Activated CD8-positive, alpha-beta memory T cell treated with anti-CD3 and anti-CD28 coated beads, Interleukin-2, amount 50 U/mL, for 24 hours (primary cell): ENCODE measurements around the gene SEC61B.
"Not testable (repeated sequence)": the region's sequence is repeated elsewhere in the genome, so short reads cannot be mapped to it uniquely, and the experiment has no call there.

Experiments
- DNase-seq: peaks from one replicate; pipeline ENCODE4 v3.0.0-alpha.2; 2020; ENCODE audit errors: extremely low read depth

SEC61B gene

DNA sequence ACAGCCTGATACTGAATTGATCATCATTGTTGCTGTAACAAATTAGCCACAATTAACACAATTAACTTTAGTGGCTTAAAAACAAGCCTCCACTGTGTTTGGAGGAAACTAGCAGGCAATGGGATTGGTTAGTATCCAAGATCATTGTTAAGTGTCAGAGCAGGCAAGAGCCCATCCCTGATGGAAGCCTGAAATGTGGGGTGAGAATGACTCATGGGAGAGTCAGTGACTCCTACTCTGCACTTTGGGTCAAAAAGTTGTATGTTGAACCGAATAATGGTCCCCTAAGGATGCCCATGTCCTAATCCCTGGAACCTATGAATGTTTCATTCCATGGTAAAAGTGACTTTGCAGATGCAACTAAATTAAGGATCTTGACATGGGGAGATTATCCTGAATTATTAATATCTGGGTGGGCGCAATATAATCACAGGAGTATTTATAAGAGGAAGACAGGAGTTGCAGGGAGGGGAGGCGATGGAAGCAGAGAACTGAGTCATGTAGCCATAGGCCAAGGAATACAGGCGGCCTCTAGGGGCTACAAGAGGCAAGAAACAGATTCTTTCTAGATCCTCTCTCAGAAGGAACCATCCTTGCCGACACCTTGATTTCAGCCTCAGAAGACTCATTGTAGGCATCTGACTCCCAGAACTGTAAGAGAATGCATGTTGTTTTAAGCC, 29.2 kb upstream of the SEC61B start:
- no peak for DNase-seq

DNA sequence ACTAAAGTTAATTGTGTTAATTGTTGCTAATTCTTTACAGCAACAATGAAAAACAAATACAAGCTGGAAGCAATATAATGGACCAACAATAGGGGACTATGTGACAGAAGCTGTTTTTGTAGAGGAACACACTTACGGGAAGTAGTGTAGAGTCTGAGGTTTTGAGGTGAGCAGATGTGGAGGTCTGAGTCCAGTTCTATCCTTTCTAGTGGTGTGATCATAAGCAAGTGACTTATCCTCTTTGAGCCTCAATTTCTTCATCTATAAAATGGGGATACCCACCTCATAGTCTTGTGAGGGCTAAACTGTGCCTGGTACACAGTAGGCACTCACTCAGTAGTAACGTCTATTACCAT, 28.6 kb upstream of the SEC61B start:
- DNase-seq: no peak

DNA sequence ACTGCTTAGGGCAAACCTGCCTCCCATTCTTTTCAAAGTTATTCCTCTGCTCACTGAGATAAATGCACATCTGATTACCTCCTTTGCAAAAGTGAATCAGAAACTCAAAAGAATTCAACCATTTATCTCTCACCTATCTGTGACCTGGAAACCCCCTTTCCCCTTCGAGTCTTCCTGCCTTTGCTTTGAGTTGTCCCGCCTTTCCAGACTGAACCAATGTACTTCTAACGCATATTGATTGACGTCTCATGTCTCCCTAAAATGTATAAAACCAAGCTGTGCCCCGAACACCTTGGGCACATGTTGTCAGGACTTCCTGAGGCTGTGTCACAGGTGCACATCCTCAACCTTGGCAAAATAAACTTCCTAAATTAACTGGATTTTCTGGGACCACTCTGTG, 25.6 kb upstream of the SEC61B start:
- not testable (repeated sequence) for DNase-seq

DNA sequence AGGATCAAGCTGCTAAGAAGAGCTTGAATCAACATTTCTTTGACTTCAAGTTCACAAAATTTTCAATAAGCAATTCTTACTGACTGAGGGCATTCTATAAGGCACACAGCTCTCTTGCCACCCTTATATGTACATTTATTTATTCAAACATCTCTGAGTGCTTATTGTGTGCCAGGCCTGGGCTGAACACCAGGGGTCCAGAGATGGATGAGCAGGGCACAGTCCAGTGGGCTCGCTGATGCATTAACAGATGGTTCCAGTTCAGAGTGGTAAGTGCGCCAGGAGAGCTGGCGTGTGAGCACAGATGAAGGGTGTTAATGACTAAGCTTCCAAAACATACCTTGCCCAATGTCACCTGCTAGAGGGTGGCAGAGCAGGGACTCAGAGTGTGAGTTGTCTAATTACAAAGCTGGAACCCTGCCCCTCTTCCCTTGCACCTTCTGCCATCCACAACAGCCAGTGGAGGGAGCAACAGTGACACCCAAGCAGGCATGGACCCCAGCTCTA, 24.9 kb upstream of the SEC61B start:
- no peak for DNase-seq

DNA sequence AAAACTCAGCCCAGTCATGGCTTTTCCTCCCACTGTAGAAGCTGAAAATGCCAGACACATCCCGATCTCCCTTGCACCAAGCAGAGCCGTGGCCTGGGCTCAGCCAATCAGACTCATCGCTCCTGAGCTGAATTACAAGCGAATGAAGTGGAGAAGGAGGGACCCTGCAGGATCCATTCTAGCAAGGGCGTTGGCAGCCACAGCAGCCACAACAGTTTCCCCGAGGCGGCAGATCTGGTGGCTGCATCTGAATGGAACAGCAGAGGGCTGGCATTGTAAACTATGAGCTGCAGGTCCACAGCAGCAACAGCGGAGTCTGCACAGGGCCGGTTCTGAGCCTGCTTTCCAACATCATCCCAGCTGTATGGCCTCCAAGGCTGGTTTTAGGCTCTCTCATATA, 24.1 kb upstream of the SEC61B start:
- DNase-seq: no peak

DNA sequence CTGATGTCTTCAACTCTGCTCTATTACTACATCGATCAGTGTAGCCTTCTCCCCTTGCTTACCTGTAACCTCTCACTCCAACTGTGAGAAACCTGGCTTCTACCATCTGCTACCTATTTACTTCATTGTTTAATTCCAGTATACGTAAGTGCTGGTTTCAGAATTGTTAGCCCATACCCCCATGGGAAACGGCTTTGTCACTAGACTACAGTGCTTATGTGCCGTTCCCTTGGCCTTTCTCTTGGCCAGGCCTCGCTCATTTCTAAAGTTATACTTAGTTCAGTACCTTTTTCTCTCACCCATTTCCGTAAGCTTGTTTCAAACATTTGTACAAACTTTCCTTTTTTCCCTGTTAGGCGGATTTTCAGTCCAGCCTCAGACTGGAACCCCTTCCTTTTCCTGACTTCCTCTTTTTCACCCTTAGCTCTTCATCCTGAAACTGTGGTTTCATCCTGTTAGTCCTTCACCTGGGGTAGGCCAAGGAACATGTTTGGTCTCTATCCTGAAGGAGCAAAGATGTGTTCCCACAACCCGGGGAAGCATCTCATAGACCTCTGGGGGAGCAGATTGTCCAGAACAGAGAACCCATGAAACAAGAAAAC, 22.0 kb upstream of the SEC61B start:
- DNase-seq: no peak

DNA sequence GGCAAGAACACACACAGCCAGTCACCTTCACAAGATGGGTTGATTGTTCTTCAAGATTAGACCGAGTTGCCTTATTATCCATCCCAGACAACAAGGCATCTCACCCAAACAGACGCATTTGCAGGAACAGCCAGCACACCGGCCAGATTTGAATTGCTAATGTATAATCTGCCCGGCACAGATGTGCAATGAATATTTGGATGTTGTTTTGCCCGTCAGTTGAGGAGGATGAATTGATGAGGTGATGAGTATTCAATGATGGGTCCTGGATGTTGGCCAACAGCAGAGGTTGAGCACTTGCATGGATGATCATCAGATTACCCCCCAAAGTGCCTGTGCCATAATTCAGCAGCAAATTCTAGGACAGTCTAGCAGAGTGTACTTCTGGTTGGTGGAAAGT, 20.5 kb upstream of the SEC61B start:
- no peak for DNase-seq

DNA sequence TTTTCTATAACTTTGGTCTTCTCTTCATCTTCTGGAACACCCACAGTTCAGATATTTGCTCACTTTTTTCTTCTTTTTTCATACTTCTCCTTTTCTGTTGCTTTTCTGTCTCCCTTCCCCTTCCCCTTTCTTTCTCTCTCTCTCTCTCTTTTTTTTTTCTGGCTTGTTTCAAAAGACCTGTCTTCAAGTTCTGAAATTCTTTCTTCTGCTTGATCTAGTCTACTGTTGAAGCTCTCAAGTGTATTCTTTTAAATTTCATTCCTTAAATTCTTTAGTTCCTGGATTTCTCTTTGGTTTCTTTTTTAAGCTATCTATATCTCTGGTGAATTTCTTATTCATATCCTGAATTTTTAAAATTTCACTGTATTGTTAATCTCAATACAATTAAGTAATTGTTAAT, 11.5 kb upstream of the SEC61B start:
- no peak for DNase-seq

DNA sequence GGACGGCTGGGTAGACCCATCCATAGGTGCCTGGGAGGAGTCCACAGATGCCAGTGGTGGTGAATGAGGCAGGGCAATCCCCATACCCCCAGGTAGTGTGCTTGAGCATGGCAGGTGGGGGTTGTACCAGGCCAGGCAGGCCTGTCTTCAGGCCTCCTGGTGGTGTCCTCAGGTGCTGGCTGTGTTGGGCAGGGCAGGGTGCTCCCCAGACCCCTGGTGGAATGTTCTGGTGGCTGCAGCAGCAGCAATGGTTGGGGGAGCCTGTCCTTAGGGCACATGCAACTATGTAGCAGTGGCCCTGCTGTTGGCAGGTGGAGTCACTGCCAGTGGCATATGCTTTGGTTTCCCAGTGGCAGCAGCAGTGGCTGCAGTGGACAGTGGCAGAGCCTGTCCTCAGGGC, 10.3 kb upstream of the SEC61B start:
- DNase-seq: no peak

DNA sequence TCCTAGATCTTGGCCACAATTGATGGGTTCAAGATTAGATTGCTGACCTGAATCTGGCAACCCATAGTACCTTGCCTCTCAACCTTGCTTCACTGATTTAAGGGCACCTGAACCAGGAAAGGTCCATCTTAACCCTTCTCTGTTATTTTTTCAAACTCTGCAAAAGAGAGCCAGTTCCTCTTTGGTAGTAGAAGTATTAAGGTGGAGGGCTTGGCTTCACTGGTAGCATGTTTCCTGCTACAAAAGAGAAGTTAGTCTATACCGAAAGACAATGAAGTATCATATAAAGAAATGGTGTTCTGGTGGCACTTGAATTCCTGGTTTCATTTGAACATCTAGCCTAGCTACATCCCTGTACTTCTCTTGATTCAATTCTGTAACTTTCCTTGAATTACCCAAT, 8.9 kb upstream of the SEC61B start:
- no peak for DNase-seq

DNA sequence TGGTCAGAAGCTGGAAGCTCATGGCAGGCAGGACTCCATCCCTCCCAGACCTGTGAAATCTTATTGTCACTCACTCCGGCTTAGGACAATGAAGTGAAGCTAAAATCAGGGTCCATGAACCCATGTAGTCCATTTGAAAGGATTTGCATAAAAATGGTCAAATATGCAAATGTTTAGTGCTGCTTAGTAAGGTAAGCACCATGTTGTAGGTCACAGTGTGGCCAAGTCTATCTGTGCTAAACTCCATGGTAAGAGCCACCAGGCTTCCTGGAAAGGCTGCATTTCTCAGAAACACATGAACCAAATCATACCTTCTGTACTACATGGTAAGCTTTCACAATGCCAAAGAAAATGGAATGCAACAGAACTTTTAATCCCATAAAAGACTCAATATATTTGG, 6.0 kb upstream of the SEC61B start:
- no peak for DNase-seq

DNA sequence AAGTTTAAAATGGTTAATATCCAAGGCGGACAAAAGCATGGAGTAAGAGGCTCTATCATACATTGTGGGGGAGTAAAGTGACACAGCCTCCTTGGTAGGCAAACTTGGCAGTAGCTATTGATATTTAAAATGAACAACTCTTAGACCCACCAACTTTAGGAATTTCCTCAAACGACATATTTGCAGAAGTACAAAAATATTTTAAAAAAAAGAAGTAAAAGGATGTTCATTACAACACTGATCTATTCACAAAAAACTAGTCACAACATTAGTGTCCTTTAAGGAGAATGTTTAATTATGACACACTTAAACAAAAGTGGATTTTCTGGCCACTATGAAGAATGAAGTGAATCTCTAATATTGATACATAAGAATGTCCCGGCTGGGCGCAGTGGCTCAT, 2.1 kb upstream of the SEC61B start:
- DNase-seq: no peak

DNA sequence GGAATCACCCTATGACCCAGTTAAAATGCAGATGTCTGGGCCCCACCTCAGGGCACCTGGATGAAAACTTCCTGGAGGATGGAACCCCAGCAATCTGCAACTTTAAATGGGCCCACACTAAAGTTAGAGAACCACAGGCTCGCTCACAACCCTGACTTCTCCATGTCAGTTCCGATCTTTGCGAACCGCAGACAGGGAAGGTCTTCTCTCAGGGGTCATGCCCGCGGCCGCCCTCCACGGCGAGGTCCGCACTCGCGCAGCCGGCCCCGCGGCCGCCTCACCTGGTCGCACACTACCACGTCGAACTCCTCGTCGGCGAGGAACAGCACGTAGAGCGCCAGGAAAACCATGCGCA, 839 bp upstream of the SEC61B start:
- no peak for DNase-seq

DNA sequence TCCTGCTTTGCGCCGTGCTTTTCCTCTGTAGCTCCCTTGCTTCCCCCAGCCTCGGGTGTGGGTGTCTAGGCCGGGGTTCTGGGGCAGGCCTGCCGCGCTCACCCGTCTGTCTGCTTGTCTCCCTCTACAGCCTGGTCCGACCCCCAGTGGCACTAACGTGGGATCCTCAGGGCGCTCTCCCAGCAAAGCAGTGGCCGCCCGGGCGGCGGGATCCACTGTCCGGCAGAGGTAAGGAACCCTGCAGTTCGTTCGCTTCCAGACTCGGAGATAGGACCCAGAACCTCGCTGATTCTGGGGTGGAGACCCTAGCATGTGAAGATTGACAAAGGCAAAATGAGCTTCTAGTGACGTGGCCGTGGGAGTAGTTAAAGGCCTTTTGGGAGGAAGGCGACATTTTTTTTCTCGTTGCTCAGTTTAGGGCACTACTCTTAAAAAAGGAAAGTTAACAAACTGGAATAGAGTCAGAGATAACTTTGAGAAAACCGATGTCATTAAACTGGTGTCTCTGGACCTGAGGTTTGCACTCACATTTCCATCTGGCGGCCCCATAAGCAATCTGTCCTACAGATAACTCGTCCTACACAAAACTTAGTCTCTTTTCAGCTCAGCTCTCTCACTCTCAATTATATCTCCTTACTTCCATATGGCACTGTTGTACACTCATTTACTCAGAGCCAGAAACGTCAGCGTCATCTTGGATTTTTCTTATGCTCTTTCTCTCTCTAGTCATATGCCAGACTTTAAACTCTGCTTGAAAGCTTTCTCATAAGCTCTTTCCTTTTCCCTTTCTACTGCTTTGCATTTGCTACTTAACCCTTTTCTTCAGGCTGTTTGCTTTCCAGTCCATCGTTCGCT, 561 bp downstream of the SEC61B start:
- DNase-seq: no peak

DNA sequence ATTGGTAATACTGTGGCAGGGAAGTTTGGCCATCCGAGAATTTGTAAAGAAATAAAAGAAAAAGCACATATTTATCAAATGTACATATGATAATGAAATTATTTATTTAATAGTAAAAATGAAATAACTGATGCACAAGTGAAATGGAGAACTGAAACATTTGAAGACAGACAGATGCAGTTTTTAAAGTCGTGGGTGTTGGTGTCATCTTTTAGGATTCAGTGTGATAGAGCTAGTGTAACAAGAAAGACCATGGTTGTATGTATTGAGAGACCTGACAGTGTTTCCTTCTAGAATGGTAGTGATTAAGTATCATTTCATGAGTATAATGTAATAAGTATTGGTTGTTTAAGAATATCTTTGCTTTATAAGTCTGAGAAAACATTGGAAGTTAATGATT, 2.4 kb downstream of the SEC61B start:
- DNase-seq: no peak

DNA sequence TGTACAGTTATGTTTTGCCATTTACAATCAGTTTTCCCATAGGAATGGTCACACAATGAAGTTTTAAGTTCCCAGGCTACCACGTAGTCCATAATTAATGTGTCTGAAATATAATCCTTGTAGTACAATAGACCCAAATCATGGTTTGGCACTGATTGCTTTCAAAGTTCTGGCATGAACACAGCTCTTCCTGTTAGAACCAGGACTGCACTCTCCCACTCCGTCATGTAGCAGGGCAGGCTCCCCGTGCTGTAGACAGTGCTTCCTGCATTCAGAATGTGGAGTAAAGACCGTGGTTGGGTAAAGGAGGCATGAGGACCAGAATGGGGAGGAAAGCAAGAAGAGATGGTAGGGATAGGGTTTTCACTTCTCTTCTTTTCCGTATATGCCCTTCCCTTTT, 4.0 kb downstream of the SEC61B start:
- DNase-seq: no peak

DNA sequence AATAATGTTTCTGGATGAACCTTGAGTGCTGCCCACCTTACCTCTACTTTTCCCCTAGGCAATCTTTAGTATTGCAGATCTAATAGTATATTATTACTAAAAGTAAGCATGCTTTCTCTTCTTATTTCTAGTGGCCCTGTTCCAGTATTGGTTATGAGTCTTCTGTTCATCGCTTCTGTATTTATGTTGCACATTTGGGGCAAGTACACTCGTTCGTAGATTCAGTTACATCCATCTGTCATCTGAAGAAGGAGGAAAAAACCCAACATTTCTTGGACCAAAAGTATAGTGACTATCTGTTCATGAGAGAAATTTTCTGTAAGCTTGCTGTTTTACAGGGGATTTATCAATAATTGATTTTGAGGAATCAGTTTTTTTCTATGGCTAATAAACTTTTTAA, 8.1 kb downstream of the SEC61B start:
- DNase-seq: no peak

DNA sequence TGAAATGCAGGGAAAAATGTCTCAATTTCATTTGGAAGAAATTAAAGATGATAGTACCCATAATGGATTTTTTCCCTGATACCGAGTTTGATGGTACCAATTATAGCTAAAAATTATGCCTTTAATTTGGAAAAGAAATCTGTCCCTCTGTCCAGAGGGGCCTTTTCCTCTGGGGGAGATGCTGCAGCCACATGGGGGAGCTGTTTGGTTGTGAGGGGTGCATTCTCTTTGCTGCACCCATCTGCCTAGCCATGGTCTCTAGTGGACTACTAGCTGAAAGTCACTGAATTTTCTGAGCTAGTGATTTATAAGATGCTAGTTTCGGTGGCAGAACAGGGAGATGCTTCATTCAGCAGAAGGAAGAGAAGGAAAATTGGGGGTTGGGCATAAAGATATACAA, 9.6 kb downstream of the SEC61B start:
- DNase-seq: no peak

DNA sequence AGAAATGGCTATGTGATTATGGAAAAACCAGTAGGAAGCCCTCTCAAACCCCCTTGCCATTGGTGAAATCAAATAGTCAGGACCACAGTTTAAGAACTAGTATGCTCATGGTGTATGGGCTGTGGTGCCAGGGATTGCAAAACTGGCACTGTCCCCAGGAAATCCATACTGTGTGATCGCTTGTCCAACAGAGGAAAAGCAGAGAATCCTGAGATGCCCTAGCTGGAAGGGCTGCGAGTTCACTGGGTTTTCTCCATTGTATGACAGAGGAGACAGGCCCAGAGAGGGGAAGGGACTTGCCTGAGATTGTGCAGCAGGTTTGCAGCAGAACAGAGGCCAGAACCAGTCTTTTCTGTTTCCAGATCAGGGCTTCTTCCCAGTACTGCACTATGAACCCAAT, 12.5 kb downstream of the SEC61B start:
- DNase-seq: no peak

DNA sequence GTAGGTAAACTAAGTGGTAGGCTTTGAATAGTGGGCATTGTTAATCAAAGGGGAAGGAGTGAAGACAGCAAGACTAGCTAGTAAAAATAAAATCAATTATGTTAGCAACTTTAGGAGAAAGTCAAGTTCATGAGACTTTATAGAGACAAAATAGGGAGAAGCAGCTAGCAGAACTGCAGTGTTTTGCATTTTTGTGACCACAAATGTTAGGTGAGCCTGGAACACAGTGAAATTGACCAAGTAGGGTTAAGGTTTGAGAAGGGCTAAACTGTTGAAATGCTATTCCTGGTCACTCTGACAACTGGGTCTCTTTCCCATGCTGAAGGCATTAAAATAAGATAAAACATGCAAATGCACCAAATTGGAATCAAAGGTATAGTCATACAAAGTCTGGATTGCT, 13.0 kb downstream of the SEC61B start:
- DNase-seq: no peak

DNA sequence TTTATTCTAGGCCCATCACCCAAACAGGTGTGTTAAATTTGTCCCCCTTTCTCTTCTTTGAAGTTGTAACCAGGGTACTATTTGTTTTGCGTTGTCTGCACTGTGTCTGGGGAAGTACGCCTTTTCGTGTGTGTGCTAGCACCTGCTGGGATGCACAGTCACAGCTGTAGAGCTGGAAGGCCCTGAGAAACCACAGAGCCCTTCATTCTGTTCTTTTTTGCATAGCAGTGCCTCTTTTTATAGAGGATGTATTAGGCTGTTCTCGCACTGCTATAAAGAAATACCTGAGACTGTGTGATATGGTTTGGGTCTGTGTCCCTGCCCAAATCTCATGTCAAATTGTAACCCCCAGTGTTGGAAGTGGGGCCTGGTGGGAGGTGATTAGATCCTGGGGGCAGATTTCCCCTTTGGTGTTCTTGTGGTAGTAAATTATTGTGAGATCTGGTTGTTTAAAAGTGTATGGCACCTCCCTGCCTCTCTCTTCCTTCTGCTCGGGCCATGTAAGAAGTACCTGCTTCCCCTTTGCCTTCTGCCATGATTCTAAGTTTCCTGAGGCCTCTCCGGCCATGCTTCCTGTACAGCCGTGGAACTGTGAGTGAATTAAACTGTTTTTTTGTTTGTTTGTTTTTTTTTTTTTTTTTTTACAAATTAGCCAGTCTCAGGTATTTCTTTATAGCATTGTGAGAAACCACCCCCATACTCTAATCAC, 14.0 kb downstream of the SEC61B start:
- no peak for DNase-seq

DNA sequence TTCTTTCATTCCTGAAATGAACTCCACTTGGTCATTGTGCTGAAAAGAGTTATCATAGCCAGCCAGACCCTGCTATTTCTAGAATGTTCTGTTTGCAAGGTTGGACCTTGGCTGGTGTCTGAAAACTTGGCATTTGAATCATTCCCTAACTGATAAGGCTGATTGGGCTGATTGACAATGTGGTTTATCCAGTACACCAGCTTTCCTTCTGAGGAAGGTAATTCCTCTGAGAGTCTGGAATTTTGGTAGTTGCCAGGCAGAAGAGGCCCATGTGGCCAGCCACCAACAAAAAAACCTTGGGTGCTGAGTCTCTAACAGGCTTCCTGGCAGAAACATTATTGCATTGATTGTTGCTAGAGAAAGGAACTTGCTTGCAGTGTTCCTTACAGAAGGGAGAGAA, 15.3 kb downstream of the SEC61B start:
- no peak for DNase-seq

DNA sequence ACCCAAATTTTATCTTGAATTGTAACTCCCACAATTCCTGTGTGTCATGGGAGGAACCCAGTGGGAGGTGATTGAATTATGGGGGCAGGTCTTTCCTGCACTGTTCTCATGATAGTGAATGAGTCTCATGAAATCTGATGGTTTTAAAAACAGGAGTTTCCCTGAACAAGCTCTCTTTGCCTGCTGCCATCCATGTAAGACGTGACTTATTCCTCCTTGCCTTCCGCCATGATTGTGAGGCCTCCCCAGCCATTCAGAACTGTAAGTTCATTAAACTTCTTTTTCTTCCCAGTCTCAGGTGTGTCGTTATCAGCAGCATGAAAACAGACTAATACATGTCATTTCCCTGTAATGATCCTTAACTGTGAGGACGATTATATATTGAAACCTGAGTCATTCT, 15.8 kb downstream of the SEC61B start:
- not testable (repeated sequence) for DNase-seq
